Measurements from ENCODE around the gene ITPA. TPM values are rescaled to one million over a fixed set of nuclear protein-coding genes. Genes with fewer than 3 reads are reported as not detected.

The ITPA gene
- total RNA-seq, 4 donors from 2014 or later, result 39.4 to 62.4 (median 50.5) TPM

GRCh38 chr20:3255728-3256127 lies 46.4 kb downstream of the ITPA start:
- Histone ChIP-seq H3K9me3 (no peaks in the 10 kb centered on the region), H3K36me3 (peaks cover 4 to 97% (median 11%) of the 10 kb centered on the region in 3 donors)

GRCh38 chr20:3258429-3258828 lies 49.1 kb downstream of the ITPA start:
- Histone ChIP-seq H3K36me3 (peaks cover 4 to 97% (median 11%) of the 10 kb centered on the region in 3 donors), H3K4me3 (no peak overlapping the region), H3K9me3 (no peaks in the 10 kb centered on the region), H3K4me1 (no peaks in the 10 kb centered on the region), H3K27ac (no peak overlapping the region), H3K27me3 (no peaks in the 10 kb centered on the region)
- no peak for TF ChIP-seq EP300 (IDR thresholded peaks at IDR 0.05)
- no peak for TF ChIP-seq CTCF (IDR thresholded peaks at IDR 0.05)
- no peak for TF ChIP-seq POLR2A (IDR thresholded peaks at IDR 0.05)
- no peak for DNase-seq (ENCODE audit: low spot score in 2 of 2)
- WGBS, 2 donors, result 94% methylated on average over 5 of the region's 5 CpGs

More at GRCh38 chr20:3255728-3256127, 46.4 kb downstream of the ITPA start:
- DNase-seq (ENCODE audit: low spot score in 2 of 2), result no peak
- 93 to 98% methylated on average over 5 of the region's 5 CpGs for WGBS, 2 donors
- Histone ChIP-seq H3K4me3 (no peak overlapping the region), H3K27ac (no peak overlapping the region), H3K4me1 (no peaks in the 10 kb centered on the region), H3K27me3 (no peaks in the 10 kb centered on the region)
- TF ChIP-seq EP300 (IDR thresholded peaks at IDR 0.05) (no peak), POLR2A (IDR thresholded peaks at IDR 0.05) (no peak), CTCF (IDR thresholded peaks at IDR 0.05) (no peak)

GRCh38 chr20:3262566-3262965 lies 53.3 kb downstream of the ITPA start:
- Histone ChIP-seq H3K4me1 (no peaks in the 10 kb centered on the region), H3K36me3 (peaks cover 0 to 96% (median 3%) of the 10 kb centered on the region in 3 donors), H3K9me3 (no peaks in the 10 kb centered on the region), H3K4me3 (no peak overlapping the region), H3K27me3 (no peaks in the 10 kb centered on the region), H3K27ac (no peak overlapping the region)
- no peak for DNase-seq (ENCODE audit: low spot score in 2 of 2)
- no peak for TF ChIP-seq POLR2A (IDR thresholded peaks at IDR 0.05)
- no peak for TF ChIP-seq CTCF (IDR thresholded peaks at IDR 0.05)
- TF ChIP-seq EP300 (IDR thresholded peaks at IDR 0.05), result no peak

GRCh38 chr20:3270051-3270450 lies 60.8 kb downstream of the ITPA start:
- DNase-seq (ENCODE audit: low spot score in 2 of 2), result no peak
- H3K36me3 ChIP-seq, result peaks cover 0 to 87% (median under 1%) of the 10 kb centered on the region in 3 donors
- no peak overlapping the region for H3K27ac ChIP-seq

GRCh38 chr20:3273371-3273770 lies 64.1 kb downstream of the ITPA start:
- Histone ChIP-seq H3K4me3 (no peak overlapping the region), H3K27ac (no peak overlapping the region), H3K36me3 (peaks cover 0 to 89% (median 4%) of the 10 kb centered on the region in 3 donors), H3K9me3 (no peaks in the 10 kb centered on the region), H3K27me3 (no peaks in the 10 kb centered on the region), H3K4me1 (no peaks in the 10 kb centered on the region)
- 91 to 92% methylated on average over 4 of the region's 4 CpGs for WGBS, 2 donors
- TF ChIP-seq EP300 (IDR thresholded peaks at IDR 0.05), result no peak
- no peak for TF ChIP-seq CTCF (IDR thresholded peaks at IDR 0.05)
- no peak for TF ChIP-seq POLR2A (IDR thresholded peaks at IDR 0.05)
- DNase-seq (ENCODE audit: low spot score in 2 of 2), result no peak

More at GRCh38 chr20:3270051-3270450, 60.8 kb downstream of the ITPA start:
- H3K27me3 ChIP-seq, result no peaks in the 10 kb centered on the region
- no peaks in the 10 kb centered on the region for H3K9me3 ChIP-seq
- no peak for TF ChIP-seq CTCF (IDR thresholded peaks at IDR 0.05)
- no peak for TF ChIP-seq POLR2A (IDR thresholded peaks at IDR 0.05)
- no peak for TF ChIP-seq EP300 (IDR thresholded peaks at IDR 0.05)
- H3K4me1 ChIP-seq, result no peaks in the 10 kb centered on the region
- 97 to 98% methylated on average over 4 of the region's 4 CpGs for WGBS, 2 donors
- no peak overlapping the region for H3K4me3 ChIP-seq

Other genes starting within 250 kb of the ITPA start
- gene GNRH2, start 165.9 kb upstream of the ITPA start, total RNA-seq, result 1 to 10 TPM in 1 of 4 donors, not detected in 3; 4.6 TPM
- 10 to 100 TPM; 43.2 to 87.9 (median 59.5) TPM for gene MRPS26, start 163.4 kb upstream of the ITPA start, total RNA-seq
- 1 to 10 TPM in 1 of 4 donors, not detected in 3; 1.8 TPM for gene OXT, start 137.9 kb upstream of the ITPA start, total RNA-seq
- not detected for gene AVP, start 124.8 kb upstream of the ITPA start, total RNA-seq
- gene FASTKD5, start 49.6 kb upstream of the ITPA start, total RNA-seq, result 10 to 100 TPM in 2 of 4 donors, 1 to 10 TPM in 2; 5.9 to 11.3 (median 8.8) TPM
- 10 to 100 TPM in 1 of 4 donors, 1 to 10 TPM in 3; 7.5 to 10.8 (median 8.6) TPM for gene UBOX5, start 49.6 kb upstream of the ITPA start, total RNA-seq
- 10 to 100 TPM; 10.9 to 28.2 (median 18.6) TPM for gene LZTS3, start 35.9 kb upstream of the ITPA start, total RNA-seq
- gene DDRGK1, start 4.8 kb upstream of the ITPA start, total RNA-seq, result 100 to 1,000 TPM in 2 of 4 donors, 10 to 100 TPM in 2; 76.7 to 117 (median 89.9) TPM
- gene SLC4A11, start 29.7 kb downstream of the ITPA start, total RNA-seq, result under 1 TPM in 2 of 4 donors, not detected in 2; 0.21 to 0.78 TPM
- 10 to 100 TPM; 28.8 to 35.3 (median 32.0) TPM for gene DNAAF9, start 198.2 kb downstream of the ITPA start, total RNA-seq